RWPE1 (cell line): Measurements from ENCODE around the gene DNAJC5.
"Not testable (repeated sequence)": the region's sequence is repeated elsewhere in the genome, so short reads cannot be mapped to it uniquely, and the experiment has no call there.

Source experiments
- CTCF ChIA-PET: fragments of 350-600 bp; sonication (Branson Sonifier 250); formaldehyde crosslinking; extraction: SDS; loops from one replicate; lab custom pipeline; 2021; lab: Yijun Ruan, JAX
- POLR2A ChIA-PET: fragments of 400-600 bp; formaldehyde crosslinking; extraction: SDS; loops from one replicate; lab custom pipeline; 2020; ENCODE audit warnings: antibody characterized with exemption; ENCODE audit not compliant: low non-redundant PET; lab: Yijun Ruan, JAX
- DNase-seq: peaks from one replicate; pipeline ENCODE4 v3.0.0; 2012; ENCODE audit warnings: low spot score
- H3K27ac ChIP-seq: fragments of 450-650 bp; 2 replicates; pipeline ENCODE4 v1.5.1; 2017
- CTCF ChIP-seq: fragments of 450-650 bp; conservative IDR thresholded peaks from 2 replicates; pipeline ENCODE4 v1.5.1; 2017; ENCODE audit warnings: low read depth, mild to moderate bottlenecking

Gene DNAJC5

DNA sequence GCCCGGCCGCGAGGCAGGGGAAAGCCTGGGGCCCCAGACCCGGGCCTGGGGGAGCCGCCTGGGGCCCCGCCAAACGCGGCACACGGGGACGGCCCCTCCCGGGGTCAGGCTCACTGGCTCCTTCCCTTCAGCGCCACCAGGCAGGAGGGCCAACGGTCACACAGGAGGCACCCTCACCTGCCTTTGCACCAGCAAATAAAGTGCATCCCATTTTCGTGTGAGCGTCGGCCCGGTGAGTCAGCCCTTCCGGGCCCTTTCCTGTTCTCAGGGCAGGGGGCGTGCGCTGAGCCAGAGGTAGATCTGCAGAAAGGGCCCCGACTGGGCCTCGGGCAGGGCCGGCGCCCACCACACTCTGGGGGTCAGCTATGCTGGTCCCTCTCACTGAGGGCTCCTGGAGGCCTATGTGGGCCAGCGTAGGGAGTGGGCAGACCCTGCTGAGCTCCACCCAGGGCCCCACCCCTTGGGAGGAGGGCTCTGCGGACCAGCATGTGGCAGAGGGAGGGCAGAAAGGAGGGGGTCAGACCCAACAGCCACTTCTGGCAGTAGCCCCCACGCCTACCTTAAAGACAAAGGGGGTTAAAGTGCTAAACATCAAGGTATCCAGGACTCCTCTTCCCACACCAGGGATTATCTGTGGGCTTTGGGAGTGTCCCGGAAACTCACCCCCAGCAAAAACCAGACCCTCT lies 62.2 kb downstream of the DNAJC5 start:
- TF ChIP-seq CTCF = no peak
- ChIA-PET POLR2A (interaction anchor here (1.2 kb wide), 1 partner anchor 11 kb away, joined by 3 read pairs; no protein-coding TSS in a partner anchor), CTCF (interaction anchor here (1.0 to 3.7 kb wide), 2 partner anchors 15 to 16 kb away, joined by 4 to 18 read pairs; no protein-coding TSS in a partner anchor)
- H3K27ac ChIP-seq = peak overlapping the region; percentile 99
- DNase-seq = peak; percentile 91

DNA sequence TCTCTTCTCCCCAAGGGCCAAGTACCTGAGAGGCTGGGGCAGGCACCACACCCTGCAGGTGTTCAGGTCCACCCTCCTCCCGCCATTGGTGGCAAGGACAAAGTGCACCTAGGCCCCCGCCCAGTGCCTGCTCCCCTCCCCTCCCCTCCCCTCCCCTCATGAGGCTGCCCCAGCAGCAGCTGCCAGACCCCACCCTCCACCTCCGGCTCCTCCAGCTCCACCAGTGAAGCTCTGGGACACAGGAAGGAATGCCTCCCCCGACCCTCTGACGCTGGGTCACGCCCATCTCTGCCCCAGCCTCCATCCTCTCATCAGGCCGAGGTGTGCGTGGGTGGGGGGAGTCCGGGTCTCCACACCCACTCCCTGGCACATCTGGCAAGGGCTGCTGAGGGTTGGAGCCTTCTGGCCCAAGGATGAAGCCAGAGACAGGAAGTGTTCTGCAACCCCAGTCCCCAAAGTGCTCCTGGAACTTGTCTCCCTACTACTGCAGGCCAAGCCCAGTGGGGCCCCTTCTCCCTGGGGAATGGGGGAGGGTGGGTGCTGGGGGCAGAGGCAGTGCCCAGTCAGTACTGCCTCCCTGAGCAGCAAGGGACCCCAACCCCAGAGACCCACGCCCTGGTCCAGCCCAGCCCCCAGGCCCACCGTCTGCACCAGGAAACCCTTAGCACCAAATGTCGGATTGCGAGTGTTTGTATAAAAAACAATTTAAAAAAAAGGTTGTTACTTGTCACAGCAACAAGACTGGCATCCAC lies 62.9 kb downstream of the DNAJC5 start:
- peak overlapping the region; percentile 99 for H3K27ac ChIP-seq
- no peak for TF ChIP-seq CTCF
- CTCF ChIA-PET = interaction anchor here (1.0 to 3.7 kb wide), 2 partner anchors 14 to 16 kb away, joined by 4 to 18 read pairs; no protein-coding TSS in a partner anchor
- POLR2A ChIA-PET = no interaction called here
- peak; percentile 90 for DNase-seq

GRCh38 chr20:63958471-63958870 lies 63.5 kb downstream of the DNAJC5 start:
- DNase-seq = no peak
- ChIA-PET CTCF (interaction anchor here (0.7 to 1.2 kb wide), 3 partner anchors 19 to 1151 kb away, joined by 4 read pairs; partner anchors contain the start of genes PRPF6 and SAMD10), POLR2A (no interaction called here)
- H3K27ac ChIP-seq = peak overlapping the region; percentile 99
- TF ChIP-seq CTCF = no peak

GRCh38 chr20:63958964-63959698 lies 64.2 kb downstream of the DNAJC5 start:
- DNase-seq = no peak
- TF ChIP-seq CTCF = no peak
- H3K27ac ChIP-seq = peak overlapping the region; percentile 99
- ChIA-PET CTCF (interaction anchor here (0.7 to 1.2 kb wide), 4 partner anchors 15 to 1152 kb away, joined by 4 to 5 read pairs (median 4); partner anchors contain the start of genes PRPF6 and SAMD10), POLR2A (no interaction called here)

GRCh38 chr20:63959699-63960075 lies 64.8 kb downstream of the DNAJC5 start:
- POLR2A ChIA-PET = no interaction called here
- no peak for DNase-seq
- H3K27ac ChIP-seq = peak overlapping the region; percentile 99

DNA sequence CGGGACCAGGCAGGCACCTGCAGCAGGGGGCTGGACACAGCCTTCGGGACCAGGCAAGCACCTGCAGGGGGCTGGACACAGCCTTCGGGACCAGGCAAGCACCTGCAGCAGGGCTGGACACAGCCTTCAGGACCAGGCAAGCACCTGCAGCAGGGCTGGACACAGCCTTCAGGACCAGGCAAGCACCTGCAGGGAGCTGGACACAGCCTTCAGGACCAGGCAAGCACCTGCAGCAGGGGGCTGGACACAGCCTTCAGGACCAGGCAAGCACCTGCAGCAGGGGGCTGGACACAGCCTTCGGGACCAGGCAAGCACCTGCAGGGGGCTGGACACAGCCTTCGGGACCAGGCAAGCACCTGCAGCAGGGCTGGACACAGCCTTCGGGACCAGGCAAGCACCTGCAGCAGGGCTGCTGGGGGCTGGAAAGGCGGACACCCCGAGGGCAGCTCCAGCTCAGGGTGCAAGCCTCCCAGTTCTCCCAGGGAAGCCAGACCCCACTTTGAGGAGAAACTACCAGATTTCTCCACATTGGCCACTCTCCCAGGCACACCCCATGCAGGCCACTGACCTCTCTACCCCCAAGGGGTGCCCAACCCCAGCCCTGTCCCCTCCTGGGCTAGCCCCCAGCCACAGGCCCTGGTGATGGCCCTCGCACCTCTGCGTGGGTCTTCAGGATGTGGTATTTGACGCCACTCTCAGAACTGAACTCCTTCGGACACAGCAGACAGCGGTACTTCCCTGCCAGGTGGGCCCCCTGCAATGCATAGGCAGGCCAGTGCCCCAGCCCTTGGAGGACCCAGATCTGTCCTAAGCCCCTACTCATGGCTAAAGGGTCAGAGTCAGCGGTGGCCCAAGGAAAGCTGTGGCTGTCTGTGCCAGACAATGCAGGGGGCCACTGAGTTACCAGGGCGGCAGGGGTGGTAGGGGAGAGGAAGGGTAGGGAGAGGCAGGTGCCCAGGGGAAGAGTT lies 66.0 kb downstream of the DNAJC5 start:
- DNase-seq, POLR2A ChIA-PET: not testable (repeated sequence)
- peak overlapping the region; percentile 15 for H3K27ac ChIP-seq
- CTCF ChIA-PET = interaction anchor here (1.0 kb wide), 1 partner anchor 13 kb away, joined by 7 read pairs; no protein-coding TSS in a partner anchor

More at GRCh38 chr20:63959699-63960075, 64.8 kb downstream of the DNAJC5 start:
- CTCF ChIA-PET = interaction anchor here (1.0 kb wide), 1 partner anchor 14 kb away, joined by 7 read pairs; no protein-coding TSS in a partner anchor
- TF ChIP-seq CTCF = no peak
